Astrocyte (in vitro differentiated cells and primary cell): ENCODE data around the gene FOS.

Source experiments
- EZH2 ChIP-seq: IDR thresholded peaks from 2 replicates; pipeline ENCODE4 v1.6.1; 2012; ENCODE audit warnings: mild to moderate bottlenecking, low read length, inconsistent platforms; ENCODE audit not compliant: insufficient read depth
- TF ChIP-seq, protein P1 (sequence below): IDR thresholded peaks from 2 replicates; pipeline ENCODE4 v1.5.1; 2011; ENCODE audit warnings: low read depth, mild to moderate bottlenecking, inconsistent platforms, low read length, moderate library complexity; ENCODE audit not compliant: insufficient read depth

DNA sequence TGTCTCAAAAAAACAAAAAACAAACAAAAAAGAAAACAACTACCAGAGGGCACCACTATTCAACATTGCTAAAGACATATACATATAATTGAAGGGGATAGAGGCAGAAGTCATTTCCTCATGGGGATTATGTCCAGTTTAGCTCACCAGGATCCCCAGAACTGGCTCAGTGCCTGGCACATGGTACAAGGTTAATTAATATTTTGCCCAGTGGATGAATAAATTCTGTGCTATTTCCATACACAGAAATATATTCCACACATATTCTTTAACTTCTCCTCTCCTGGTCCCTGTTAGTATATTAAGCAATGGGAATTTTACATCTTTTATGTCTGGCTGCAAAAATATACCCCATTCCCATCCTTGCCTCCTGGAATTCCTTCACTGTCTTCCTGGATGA, 6.7 kb downstream of the FOS start:
- TF ChIP-seq, protein P1, sequence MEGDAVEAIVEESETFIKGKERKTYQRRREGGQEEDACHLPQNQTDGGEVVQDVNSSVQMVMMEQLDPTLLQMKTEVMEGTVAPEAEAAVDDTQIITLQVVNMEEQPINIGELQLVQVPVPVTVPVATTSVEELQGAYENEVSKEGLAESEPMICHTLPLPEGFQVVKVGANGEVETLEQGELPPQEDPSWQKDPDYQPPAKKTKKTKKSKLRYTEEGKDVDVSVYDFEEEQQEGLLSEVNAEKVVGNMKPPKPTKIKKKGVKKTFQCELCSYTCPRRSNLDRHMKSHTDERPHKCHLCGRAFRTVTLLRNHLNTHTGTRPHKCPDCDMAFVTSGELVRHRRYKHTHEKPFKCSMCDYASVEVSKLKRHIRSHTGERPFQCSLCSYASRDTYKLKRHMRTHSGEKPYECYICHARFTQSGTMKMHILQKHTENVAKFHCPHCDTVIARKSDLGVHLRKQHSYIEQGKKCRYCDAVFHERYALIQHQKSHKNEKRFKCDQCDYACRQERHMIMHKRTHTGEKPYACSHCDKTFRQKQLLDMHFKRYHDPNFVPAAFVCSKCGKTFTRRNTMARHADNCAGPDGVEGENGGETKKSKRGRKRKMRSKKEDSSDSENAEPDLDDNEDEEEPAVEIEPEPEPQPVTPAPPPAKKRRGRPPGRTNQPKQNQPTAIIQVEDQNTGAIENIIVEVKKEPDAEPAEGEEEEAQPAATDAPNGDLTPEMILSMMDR, result no peak
- TF ChIP-seq EZH2, result no peak
